Fibroblast of mammary gland (primary cell): ENCODE results near the gene LRGUK.

ENCODE experiments used
- DNase-seq: peaks from one replicate; pipeline ENCODE4 v3.0.0-alpha.2; 2010; ENCODE audit warnings: low read depth
- H3K4me3 ChIP-seq: 2 replicates; pipeline ENCODE4 v1.5.1; 2011; ENCODE audit warnings: low read depth, mild to moderate bottlenecking, low read length, moderate library complexity; ENCODE audit not compliant: control insufficient read depth
- TF ChIP-seq, protein P1 (sequence below): conservative IDR thresholded peaks from 2 replicates; pipeline ENCODE4 v1.5.1; 2011; ENCODE audit warnings: low read depth, low read length, inconsistent platforms; ENCODE audit not compliant: control insufficient read depth, insufficient read depth

The LRGUK gene

DNA sequence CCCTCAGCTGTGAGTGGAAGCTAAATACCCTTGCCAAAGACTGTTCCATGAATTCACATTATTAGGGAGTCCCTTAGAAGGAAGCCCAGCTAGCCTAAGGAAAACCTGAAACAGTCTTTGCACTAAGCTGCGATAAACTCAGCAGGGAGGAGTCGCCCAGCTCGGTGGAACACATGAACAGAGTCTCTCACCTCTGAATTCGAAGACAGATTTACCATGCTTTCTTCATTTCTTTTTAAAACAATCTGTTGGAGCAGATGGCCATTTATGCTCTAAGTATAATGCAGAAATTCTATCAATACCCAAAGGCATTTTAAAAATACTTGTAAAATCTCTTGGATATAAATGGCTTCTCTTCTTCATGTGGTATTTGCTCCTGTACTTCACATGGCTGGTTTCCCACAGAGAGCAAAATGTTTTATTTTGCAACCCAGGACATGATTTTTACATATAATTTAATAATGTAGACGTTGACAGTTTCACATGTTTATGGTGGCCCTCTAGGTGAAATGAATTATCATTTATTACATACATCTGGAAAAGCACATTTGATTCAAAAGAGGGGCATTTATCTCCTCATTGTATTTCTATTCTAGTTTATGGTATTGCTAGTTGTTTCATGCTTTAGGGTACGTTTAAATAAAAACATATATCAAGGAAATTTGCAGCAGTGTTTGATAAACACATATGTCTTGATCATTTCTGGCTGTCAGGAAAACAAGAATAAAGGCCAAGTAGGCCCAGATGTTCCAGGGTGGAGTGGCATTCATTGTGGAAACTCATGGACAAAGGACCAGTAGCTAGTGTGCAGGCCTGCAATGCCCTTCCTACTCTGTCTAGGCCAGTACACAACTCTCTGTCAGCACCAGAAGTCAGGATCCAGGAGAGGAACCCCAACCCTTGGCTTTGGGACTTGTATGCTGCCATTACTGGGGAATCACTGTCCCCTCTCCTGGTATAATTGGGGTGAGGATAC is 52.2 kb downstream of the LRGUK start:
- H3K4me3 ChIP-seq: no peak overlapping the region
- TF ChIP-seq, protein P1, sequence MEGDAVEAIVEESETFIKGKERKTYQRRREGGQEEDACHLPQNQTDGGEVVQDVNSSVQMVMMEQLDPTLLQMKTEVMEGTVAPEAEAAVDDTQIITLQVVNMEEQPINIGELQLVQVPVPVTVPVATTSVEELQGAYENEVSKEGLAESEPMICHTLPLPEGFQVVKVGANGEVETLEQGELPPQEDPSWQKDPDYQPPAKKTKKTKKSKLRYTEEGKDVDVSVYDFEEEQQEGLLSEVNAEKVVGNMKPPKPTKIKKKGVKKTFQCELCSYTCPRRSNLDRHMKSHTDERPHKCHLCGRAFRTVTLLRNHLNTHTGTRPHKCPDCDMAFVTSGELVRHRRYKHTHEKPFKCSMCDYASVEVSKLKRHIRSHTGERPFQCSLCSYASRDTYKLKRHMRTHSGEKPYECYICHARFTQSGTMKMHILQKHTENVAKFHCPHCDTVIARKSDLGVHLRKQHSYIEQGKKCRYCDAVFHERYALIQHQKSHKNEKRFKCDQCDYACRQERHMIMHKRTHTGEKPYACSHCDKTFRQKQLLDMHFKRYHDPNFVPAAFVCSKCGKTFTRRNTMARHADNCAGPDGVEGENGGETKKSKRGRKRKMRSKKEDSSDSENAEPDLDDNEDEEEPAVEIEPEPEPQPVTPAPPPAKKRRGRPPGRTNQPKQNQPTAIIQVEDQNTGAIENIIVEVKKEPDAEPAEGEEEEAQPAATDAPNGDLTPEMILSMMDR: no peak
- no peak for DNase-seq

DNA sequence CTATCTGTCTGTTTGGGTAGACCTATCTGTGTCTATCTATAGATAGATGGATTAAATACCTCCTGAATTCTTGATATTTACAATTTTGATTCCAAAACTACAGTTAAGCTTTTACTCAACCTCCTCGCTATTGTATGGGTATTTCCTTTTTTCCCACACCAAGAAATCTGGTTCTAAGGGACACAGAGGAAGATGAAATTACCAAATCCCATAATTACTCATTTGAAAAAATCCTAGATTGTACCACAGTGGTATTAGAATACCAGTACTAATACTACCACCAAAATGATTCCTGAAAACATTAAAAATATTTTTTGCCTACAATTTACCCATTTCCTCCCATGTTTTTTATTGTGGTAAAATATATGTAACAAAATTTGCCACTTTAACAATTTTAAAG is 53.2 kb downstream of the LRGUK start:
- H3K4me3 ChIP-seq: no peak overlapping the region
- no peak for DNase-seq
- TF ChIP-seq, protein P1: no peak

DNA sequence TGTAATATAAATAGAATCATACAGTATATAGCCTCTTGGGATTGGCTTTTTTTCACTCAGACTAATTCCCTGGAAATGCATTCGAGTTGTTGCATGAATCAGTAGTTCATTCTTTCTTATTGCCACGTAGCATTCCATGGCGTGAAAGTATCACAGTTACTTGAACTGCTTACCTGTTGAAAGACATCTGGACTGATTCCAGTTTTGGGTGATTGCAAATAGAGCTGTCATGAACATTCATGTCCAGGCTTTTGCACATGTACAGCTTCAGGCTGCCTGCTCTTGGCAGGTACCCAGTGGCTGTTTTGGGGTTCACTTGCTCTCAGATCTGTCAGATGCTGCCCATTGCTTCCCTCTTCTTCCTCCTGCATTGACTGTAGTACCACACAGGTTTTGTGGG is 54.9 kb downstream of the LRGUK start:
- TF ChIP-seq, protein P1: no peak
- no peak for DNase-seq
- no peak overlapping the region for H3K4me3 ChIP-seq

DNA sequence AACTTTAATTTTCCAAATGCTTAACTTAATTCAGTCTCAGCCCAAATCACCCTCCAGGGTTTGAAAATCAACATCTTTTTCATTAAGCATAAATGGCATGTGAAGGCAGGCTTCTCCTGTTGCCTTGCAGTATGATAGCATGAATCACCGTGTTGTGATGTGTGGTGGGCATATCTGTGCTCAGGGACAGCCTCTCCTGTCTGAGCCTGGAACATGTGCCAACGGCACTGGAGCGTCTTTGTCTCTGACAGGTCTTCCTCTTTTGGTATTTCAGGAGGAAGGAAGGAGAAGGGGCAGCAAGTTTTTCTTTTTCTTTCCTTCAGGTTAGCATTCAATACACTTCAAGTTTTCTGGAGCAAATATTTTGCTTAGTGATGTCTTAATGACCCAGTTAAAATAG is 57.6 kb downstream of the LRGUK start:
- peak; percentile 34 for DNase-seq
- TF ChIP-seq, protein P1: no peak
- H3K4me3 ChIP-seq: no peak overlapping the region

DNA sequence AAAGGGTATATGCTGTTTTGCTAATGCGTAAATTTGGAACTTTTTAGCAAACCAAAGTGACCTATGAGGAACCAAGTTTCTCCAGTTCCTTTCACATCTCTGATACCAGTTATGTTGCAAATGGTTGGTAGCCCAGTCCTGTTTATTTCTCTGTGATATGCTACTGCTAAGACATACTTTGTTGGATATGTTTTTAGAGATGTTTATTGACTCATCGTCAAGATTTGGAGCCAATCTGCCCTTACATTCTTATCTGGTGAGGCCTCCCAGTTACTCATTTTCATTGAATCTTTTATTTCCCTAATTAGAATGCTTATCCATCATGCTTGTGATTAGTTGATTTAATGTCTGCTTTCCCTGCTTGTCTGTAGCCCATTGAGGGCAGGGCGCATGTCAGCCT is 58.9 kb downstream of the LRGUK start:
- DNase-seq: peak; percentile 76
- TF ChIP-seq, protein P1: no peak
- no peak overlapping the region for H3K4me3 ChIP-seq

DNA sequence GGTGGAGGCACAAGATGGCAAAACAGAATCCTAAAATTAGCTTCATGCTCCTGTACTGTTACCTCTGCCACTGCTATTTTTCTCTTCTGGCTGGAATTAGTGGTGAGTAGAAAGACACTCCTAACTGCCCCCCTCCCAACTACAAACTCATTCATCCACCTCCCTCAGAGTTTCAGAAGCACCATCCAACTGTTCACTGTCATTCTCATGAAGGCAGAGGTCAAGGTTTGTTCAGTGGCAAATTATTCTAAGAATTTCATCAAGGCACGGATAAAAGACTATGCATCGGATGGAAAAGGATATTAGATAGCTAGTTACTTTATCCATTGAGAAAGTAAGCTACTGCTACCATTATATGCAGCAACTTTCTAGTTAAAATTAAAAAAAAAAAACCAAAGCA is 59.7 kb downstream of the LRGUK start:
- H3K4me3 ChIP-seq: no peak overlapping the region
- TF ChIP-seq, protein P1: no peak
- DNase-seq: no peak
